ENCODE results near the gene ZNF584.
"Not testable (repeated sequence)": the region's sequence is repeated elsewhere in the genome, so short reads cannot be mapped to it uniquely, and the experiment has no call there.

ZNF584 gene

DNA sequence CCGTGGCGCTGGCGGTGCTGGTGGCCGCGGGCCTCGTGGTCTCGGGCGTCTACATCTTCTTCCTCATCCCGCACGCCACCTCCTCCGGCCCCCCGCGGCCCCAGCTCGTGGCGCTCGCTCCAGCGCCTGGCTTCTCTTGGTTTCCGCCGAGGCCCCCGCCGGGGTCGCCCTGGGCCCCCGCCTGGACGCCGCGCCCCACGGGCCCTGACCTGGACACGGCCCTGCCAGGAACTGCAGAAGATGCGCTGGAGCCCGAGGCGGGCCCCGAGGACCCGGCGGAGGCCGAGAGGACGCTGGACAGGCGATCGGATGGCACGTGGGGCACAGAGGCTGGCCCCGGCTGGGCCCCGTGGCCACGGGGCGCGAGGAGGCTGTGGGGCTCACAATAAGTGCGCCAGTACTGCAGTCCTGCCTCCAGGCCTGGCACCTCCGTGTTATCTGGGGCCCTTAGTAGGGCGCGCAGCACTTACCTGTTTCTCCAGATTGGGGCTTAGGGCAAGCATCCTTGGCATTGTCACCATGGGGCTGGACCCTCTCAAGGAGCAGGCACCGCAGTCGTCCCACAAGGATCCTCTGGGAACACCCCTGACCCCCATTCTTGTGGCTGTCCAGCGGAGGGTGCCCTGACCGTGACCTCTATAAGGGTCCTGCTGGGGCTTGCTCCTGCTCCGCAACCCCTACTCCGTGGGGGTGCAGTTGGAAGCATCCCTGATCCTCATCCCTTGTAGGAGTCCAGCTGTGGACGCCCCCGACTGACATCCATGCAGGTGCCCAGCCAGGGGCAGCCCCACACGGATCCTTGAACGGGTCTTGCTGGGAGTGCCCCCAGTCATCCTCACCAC is 11.5 kb upstream of the ZNF584 start:
- WGBS, 2 experiments = 84 to 86% methylated on average over 58 of the region's 58 CpGs
- H3K4me3 ChIP-seq (ENCODE audit: insufficient read depth, low read depth, low read length) = no peak overlapping the region
- H3K27ac ChIP-seq (ENCODE audit: insufficient read depth, low read depth, low read length, poor library complexity, severe bottlenecking) = no peak overlapping the region
- no peaks in the 10 kb centered on the region for H3K9me3 ChIP-seq (ENCODE audit: control insufficient read depth, low read length)
- peaks cover 24% of the 10 kb centered on the region for H3K36me3 ChIP-seq (ENCODE audit: control insufficient read depth, insufficient read depth, low read length)
- peaks cover 7% of the 10 kb centered on the region for H3K4me1 ChIP-seq (ENCODE audit: control insufficient read depth, insufficient read depth, low read length)
- H3K27me3 ChIP-seq (ENCODE audit: control insufficient read depth, insufficient read depth, low read length, poor library complexity, severe bottlenecking) = peaks cover 16% of the 10 kb centered on the region

DNA sequence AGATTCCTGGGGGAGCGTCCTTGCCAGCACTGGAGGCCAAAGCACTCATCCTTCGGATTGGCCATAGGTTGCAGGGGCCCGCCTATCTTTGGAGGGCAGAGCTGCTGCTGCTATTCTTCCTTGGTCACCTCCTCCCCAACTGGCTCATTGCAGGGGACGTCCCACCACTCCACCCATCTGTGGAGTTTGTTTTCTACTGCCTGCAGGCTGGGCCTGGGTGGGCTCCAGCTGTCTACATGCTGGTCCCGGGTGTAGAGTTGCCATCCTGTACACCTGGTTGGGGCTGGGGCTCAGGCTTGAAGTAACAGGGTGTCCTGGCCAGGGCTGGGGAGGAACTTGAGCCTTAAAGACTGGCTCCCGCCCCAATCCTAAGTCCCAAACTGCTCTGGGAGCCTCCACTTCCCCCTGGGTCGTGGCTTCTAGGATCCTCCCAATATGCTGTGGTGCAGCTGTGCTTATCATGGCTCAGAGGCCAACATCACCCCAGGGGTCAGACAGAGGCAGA is 10.9 kb upstream of the ZNF584 start:
- Histone ChIP-seq H3K4me3 (ENCODE audit: insufficient read depth, low read depth, low read length) (no peak overlapping the region), H3K9me3 (ENCODE audit: control insufficient read depth, low read length) (no peaks in the 10 kb centered on the region), H3K4me1 (ENCODE audit: control insufficient read depth, insufficient read depth, low read length) (peaks cover 7% of the 10 kb centered on the region), H3K36me3 (ENCODE audit: control insufficient read depth, insufficient read depth, low read length) (peaks cover 24% of the 10 kb centered on the region), H3K27ac (ENCODE audit: insufficient read depth, low read depth, low read length, poor library complexity, severe bottlenecking) (no peak overlapping the region), H3K27me3 (ENCODE audit: control insufficient read depth, insufficient read depth, low read length, poor library complexity, severe bottlenecking) (peaks cover 16% of the 10 kb centered on the region)
- 85% methylated on average over 7 of the region's 7 CpGs for WGBS, 2 experiments

DNA sequence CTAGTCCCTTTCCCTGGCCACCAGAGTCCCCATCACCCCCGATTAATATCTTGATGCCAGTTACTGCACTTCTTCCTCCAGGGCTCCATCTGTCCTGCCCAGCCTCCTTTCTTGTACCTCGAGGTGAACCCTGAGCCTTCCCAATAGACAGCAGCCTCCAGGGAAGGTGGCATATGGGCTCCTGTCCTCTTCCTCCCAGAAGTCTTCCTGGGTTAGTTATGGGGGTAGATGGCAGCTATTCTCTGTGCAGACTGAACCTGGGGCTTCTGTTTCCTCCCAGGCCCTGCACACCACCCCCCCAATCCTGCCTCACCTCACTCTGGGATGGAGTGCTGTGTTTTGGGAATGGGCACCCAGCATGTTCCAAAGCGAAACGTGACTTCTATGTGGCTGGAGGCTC is 10.4 kb upstream of the ZNF584 start:
- H3K36me3 ChIP-seq (ENCODE audit: control insufficient read depth, insufficient read depth, low read length) = peaks cover 20% of the 10 kb centered on the region
- WGBS, 2 experiments = 88 to 94% methylated on average over 4 of the region's 4 CpGs
- no peak overlapping the region for H3K4me3 ChIP-seq (ENCODE audit: insufficient read depth, low read depth, low read length)
- no peaks in the 10 kb centered on the region for H3K9me3 ChIP-seq (ENCODE audit: control insufficient read depth, low read length)
- no peak overlapping the region for H3K27ac ChIP-seq (ENCODE audit: insufficient read depth, low read depth, low read length, poor library complexity, severe bottlenecking)
- H3K4me1 ChIP-seq (ENCODE audit: control insufficient read depth, insufficient read depth, low read length) = peaks cover 7% of the 10 kb centered on the region
- H3K27me3 ChIP-seq (ENCODE audit: control insufficient read depth, insufficient read depth, low read length, poor library complexity, severe bottlenecking) = peaks cover 16% of the 10 kb centered on the region

DNA sequence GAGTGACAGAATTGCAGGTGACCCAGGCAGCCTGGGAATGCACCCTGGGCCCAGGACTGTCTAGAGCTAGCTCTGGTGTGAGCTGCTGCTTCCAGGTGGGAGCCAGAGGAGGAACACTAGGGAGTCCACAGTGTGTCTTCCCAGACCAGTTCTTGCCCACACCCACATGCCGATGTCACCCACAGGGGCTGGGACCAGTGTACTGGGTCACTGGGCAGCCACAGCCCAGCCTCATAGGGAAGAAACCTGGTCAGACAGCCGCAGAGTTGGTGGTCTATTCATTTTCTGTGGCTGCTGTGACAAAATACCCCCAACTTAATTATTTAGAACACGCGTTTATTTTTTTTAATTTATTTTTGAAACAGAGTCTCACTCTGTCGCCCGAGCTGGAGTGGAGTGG is 9.9 kb upstream of the ZNF584 start:
- peaks cover 16% of the 10 kb centered on the region for H3K36me3 ChIP-seq (ENCODE audit: control insufficient read depth, insufficient read depth, low read length)
- no peaks in the 10 kb centered on the region for H3K9me3 ChIP-seq (ENCODE audit: control insufficient read depth, low read length)

GRCh38 chr19:58399903-58400302 is 8.5 kb upstream of the ZNF584 start:
- Histone ChIP-seq H3K9me3 (ENCODE audit: control insufficient read depth, low read length) (no peaks in the 10 kb centered on the region), H3K4me1 (ENCODE audit: control insufficient read depth, insufficient read depth, low read length) (peaks cover 7% of the 10 kb centered on the region), H3K27ac (ENCODE audit: insufficient read depth, low read depth, low read length, poor library complexity, severe bottlenecking) (no peak overlapping the region), H3K36me3 (ENCODE audit: control insufficient read depth, insufficient read depth, low read length) (peaks cover 3% of the 10 kb centered on the region), H3K27me3 (ENCODE audit: control insufficient read depth, insufficient read depth, low read length, poor library complexity, severe bottlenecking) (peaks cover 16% of the 10 kb centered on the region), H3K4me3 (ENCODE audit: insufficient read depth, low read depth, low read length) (no peak overlapping the region)
- WGBS, 2 experiments = 89 to 100% methylated on average over 3 of the region's 3 CpGs

More for the DNA sequence above, 9.9 kb upstream of the ZNF584 start:
- Histone ChIP-seq H3K4me1 (ENCODE audit: control insufficient read depth, insufficient read depth, low read length) (peaks cover 7% of the 10 kb centered on the region), H3K27ac (ENCODE audit: insufficient read depth, low read depth, low read length, poor library complexity, severe bottlenecking) (no peak overlapping the region), H3K4me3 (ENCODE audit: insufficient read depth, low read depth, low read length) (no peak overlapping the region), H3K27me3 (ENCODE audit: control insufficient read depth, insufficient read depth, low read length, poor library complexity, severe bottlenecking) (peaks cover 16% of the 10 kb centered on the region)
- 95 to 96% methylated on average over 6 of the region's 6 CpGs for WGBS, 2 experiments

GRCh38 chr19:58400316-58400915 is 8.0 kb upstream of the ZNF584 start:
- H3K27ac ChIP-seq (ENCODE audit: insufficient read depth, low read depth, low read length, poor library complexity, severe bottlenecking) = no peak overlapping the region

GRCh38 chr19:58400916-58401839 is 7.3 kb upstream of the ZNF584 start:
- Histone ChIP-seq H3K4me3 (ENCODE audit: insufficient read depth, low read depth, low read length) (peak overlapping the region; percentile 82), H3K4me1 (ENCODE audit: control insufficient read depth, insufficient read depth, low read length) (peaks cover 7% of the 10 kb centered on the region), H3K27ac (ENCODE audit: insufficient read depth, low read depth, low read length, poor library complexity, severe bottlenecking) (peak overlapping the region; percentile 50), H3K9me3 (ENCODE audit: control insufficient read depth, low read length) (no peaks in the 10 kb centered on the region), H3K27me3 (ENCODE audit: control insufficient read depth, insufficient read depth, low read length, poor library complexity, severe bottlenecking) (peaks cover 9% of the 10 kb centered on the region), H3K36me3 (ENCODE audit: control insufficient read depth, insufficient read depth, low read length) (no peaks in the 10 kb centered on the region)
- WGBS, 2 experiments = 6% methylated on average over 79 of the region's 80 CpGs

More at GRCh38 chr19:58400316-58400915, 8.0 kb upstream of the ZNF584 start:
- no peaks in the 10 kb centered on the region for H3K9me3 ChIP-seq (ENCODE audit: control insufficient read depth, low read length)
- 80 to 83% methylated on average over 18 of the region's 18 CpGs for WGBS, 2 experiments
- H3K27me3 ChIP-seq (ENCODE audit: control insufficient read depth, insufficient read depth, low read length, poor library complexity, severe bottlenecking) = peaks cover 16% of the 10 kb centered on the region
- peak overlapping the region; percentile 82 for H3K4me3 ChIP-seq (ENCODE audit: insufficient read depth, low read depth, low read length)
- H3K4me1 ChIP-seq (ENCODE audit: control insufficient read depth, insufficient read depth, low read length) = peaks cover 7% of the 10 kb centered on the region
- no peaks in the 10 kb centered on the region for H3K36me3 ChIP-seq (ENCODE audit: control insufficient read depth, insufficient read depth, low read length)

GRCh38 chr19:58401840-58402421 is 6.5 kb upstream of the ZNF584 start:
- Histone ChIP-seq H3K27me3 (ENCODE audit: control insufficient read depth, insufficient read depth, low read length, poor library complexity, severe bottlenecking) (peaks cover 3% of the 10 kb centered on the region), H3K4me1 (ENCODE audit: control insufficient read depth, insufficient read depth, low read length) (peaks cover 7% of the 10 kb centered on the region), H3K36me3 (ENCODE audit: control insufficient read depth, insufficient read depth, low read length) (no peaks in the 10 kb centered on the region), H3K27ac (ENCODE audit: insufficient read depth, low read depth, low read length, poor library complexity, severe bottlenecking) (peak overlapping the region; percentile 50), H3K9me3 (ENCODE audit: control insufficient read depth, low read length) (no peaks in the 10 kb centered on the region), H3K4me3 (ENCODE audit: insufficient read depth, low read depth, low read length) (peak overlapping the region; percentile 82)
- 55 to 56% methylated on average over 22 to 23 of the region's 23 CpGs for WGBS, 2 experiments

- H3K36me3 ChIP-seq (ENCODE audit: control insufficient read depth, insufficient read depth, low read length); H3K27ac ChIP-seq (ENCODE audit: insufficient read depth, low read depth, low read length, poor library complexity, severe bottlenecking); H3K4me3 ChIP-seq (ENCODE audit: insufficient read depth, low read depth, low read length); H3K9me3 ChIP-seq (ENCODE audit: control insufficient read depth, low read length); H3K27me3 ChIP-seq (ENCODE audit: control insufficient read depth, insufficient read depth, low read length, poor library complexity, severe bottlenecking): not testable (repeated sequence)
- WGBS, 2 experiments = 84 to 87% methylated on average over 2 to 3 of the region's 5 CpGs
- H3K4me1 ChIP-seq (ENCODE audit: control insufficient read depth, insufficient read depth, low read length) = peaks cover 11% of the 10 kb centered on the region
Observed at GRCh38 chr19:58403920-58404478, 4.5 kb upstream of the ZNF584 start.

Data from ectodermal cell (in vitro differentiated cells).